OCI-LY3 (cell line): Measurements from ENCODE around the gene CSTPP1.

Experiments
- EZH2phosphoT487 ChIP-seq: fragments of 200-600 bp; shearing (Covaris generic); IDR thresholded peaks from 2 replicates; pipeline ENCODE4 v1.6.1; 2018; ENCODE audit warnings: antibody characterized with exemption, mixed run types, low read depth
- TF ChIP-seq, protein P1 (sequence below): fragments of 200-600, 300-600 bp; sonication (generic); IDR thresholded peaks from 2 replicates; pipeline ENCODE4 v1.5.1; 2014; ENCODE audit warnings: antibody characterized with exemption, low read length, low read depth

DNA sequence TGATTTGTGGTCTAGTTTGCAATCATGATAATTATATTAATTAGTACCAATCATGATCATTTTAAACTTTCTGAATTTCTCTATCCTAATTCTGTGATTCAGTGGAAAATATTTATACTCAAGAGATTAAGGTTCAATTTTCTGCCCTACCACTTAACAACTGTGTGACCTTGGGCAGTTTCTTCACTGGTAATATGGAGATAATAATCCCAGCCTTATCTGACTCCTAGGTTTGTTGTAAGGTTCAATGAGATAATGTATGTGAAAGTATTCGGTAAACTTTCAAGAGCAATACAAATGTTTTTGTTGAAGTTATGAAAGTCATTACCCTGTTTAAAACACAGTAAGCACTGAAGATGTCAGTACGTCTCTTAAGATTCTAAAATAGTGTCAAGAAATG lies 36.3 kb downstream of the CSTPP1 start:
- TF ChIP-seq, protein P1, sequence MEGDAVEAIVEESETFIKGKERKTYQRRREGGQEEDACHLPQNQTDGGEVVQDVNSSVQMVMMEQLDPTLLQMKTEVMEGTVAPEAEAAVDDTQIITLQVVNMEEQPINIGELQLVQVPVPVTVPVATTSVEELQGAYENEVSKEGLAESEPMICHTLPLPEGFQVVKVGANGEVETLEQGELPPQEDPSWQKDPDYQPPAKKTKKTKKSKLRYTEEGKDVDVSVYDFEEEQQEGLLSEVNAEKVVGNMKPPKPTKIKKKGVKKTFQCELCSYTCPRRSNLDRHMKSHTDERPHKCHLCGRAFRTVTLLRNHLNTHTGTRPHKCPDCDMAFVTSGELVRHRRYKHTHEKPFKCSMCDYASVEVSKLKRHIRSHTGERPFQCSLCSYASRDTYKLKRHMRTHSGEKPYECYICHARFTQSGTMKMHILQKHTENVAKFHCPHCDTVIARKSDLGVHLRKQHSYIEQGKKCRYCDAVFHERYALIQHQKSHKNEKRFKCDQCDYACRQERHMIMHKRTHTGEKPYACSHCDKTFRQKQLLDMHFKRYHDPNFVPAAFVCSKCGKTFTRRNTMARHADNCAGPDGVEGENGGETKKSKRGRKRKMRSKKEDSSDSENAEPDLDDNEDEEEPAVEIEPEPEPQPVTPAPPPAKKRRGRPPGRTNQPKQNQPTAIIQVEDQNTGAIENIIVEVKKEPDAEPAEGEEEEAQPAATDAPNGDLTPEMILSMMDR: no peak
- TF ChIP-seq EZH2phosphoT487: no peak
